NT2/D1 (cell line): Measurements from ENCODE around the gene MRPS15.

ENCODE experiments used
- SUZ12 ChIP-seq: IDR thresholded peaks from 2 replicates; pipeline ENCODE4 v1.6.1; 2011; ENCODE audit not compliant: insufficient read length, insufficient read depth; ENCODE audit errors: extremely low read depth
- ZNF274 ChIP-seq: IDR thresholded peaks from 2 replicates; pipeline ENCODE4 v1.6.1; 2011; ENCODE audit warnings: mild to moderate bottlenecking, low read depth, low read length

GRCh38 chr1:36415661-36416326 lies 48.4 kb downstream of the MRPS15 start:
- TF ChIP-seq ZNF274 (no peak), SUZ12 (no peak)
